Ovary (tissue), 9 donors: ENCODE results near the gene VIPR2. TPM values are rescaled to one million over a fixed set of nuclear protein-coding genes. Genes with fewer than 3 reads are reported as not detected.
"Not testable (repeated sequence)": the region's sequence is repeated elsewhere in the genome, so short reads cannot be mapped to it uniquely, and the experiment has no call there.

ENCODE experiments used
- DNase-seq, 5 donors: peaks; one replicate each; pipeline ENCODE4 v3.0.0-alpha.2; 2019 to 2020
- H3K27ac ChIP-seq, 2 donors: fragments of 200-600 bp; one replicate each; pipeline versions ENCODE4 v1.5.1 to v1.8.0; 2019 to 2022
- H3K27me3 ChIP-seq: fragments of 200-600 bp; one replicate; pipeline ENCODE4 v1.8.0; 2022
- H3K36me3 ChIP-seq: fragments of 200-600 bp; sonication (generic); one replicate; pipeline ENCODE4 v1.5.1; 2019
- H3K4me1 ChIP-seq: one replicate; pipeline ENCODE4 v1.8.1; 2013; ENCODE audit warnings: mild to moderate bottlenecking, moderate library complexity; ENCODE audit not compliant: insufficient read depth
- H3K4me3 ChIP-seq: fragments of 200-600 bp; sonication (generic); one replicate; pipeline ENCODE4 v1.5.1; 2017
- H3K9me3 ChIP-seq, 2 donors: fragments of 200-600 bp in 1 of 2; sonication (generic) in 1 of 2; one replicate each; pipeline versions ENCODE4 v1.5.1 to v1.8.1; 2013 to 2019; ENCODE audit warnings: mild to moderate bottlenecking in 1 of 2, moderate library complexity in 1 of 2
- EP300 ChIP-seq: sonication (generic); formaldehyde crosslinking; IDR thresholded peaks from one replicate; pipeline ENCODE4 v1.6.1; 2017; ENCODE audit warnings: antibody characterized with exemption
- POLR2A ChIP-seq: fragments of 450-650 bp; IDR thresholded peaks from one replicate; pipeline ENCODE4 v1.6.1; 2017; ENCODE audit warnings: antibody characterized with exemption, mild to moderate bottlenecking, moderate library complexity
- WGBS, 3 donors: extraction: QIAGEN DNeasy Blood & Tissue Kit in 1 of 3; methylation state at CpG; one replicate each; pipeline versions ENCODE4 v1.1.5 to v1.1.7; 2013 to 2017; 5-methylcytosine and 5-hydroxymethylcytosine counted together
- intact Hi-C, 4 donors: fragments of 100-400 bp; cut with DNase I; formaldehyde crosslinking; loops; one replicate each; pipeline versions ENCODE4 v1.11.0 to v1.15.1; 2022 to 2023
- polyA plus RNA-seq, 2 donors: library from polyadenylated mRNA; stranded (reverse); fragments of 200-250 nt in 1 of 2; fragments of 350-450 nt in 1 of 2; fragmentation: Illumina TruSeq in 1 of 2; extraction: RNeasy Lipid Tissue Mini Kit (QIAGEN cat#74804) in 1 of 2; gene quantifications; one replicate each; pipeline ENCODE4 v1.2.3, GENCODE V29; 2013 to 2014
- total RNA-seq, 7 donors: library from RNA; depleted of rRNA in 2 of 7; stranded (reverse); fragments of >200 nt in 2 of 7; fragmentation: NEBNext Ultra II Directional in 3 of 7; extraction: Animal tissue kit (Norgen Biotek cat#: 25700) in 3 of 7; gene quantifications; one replicate each; pipeline versions ENCODE4 v1.1.0 to v1.2.4, GENCODE V29; 2016 to 2023
- TF ChIP-seq, protein P1 (sequence below), 3 donors: fragments of 450-650 bp in 2 of 3; fragments of 200-600 bp in 1 of 3; IDR thresholded peaks; one replicate each; pipeline versions ENCODE4 v1.5.1 to v1.8.0; 2016 to 2022; ENCODE audit warnings: antibody characterized with exemption in 3 of 3, mild to moderate bottlenecking in 1 of 3
- donor health status: DM: no; HTN: no; CAD: no; lungs with moderate emphysema.
- donor health status: DM: no; HTN: no; CAD: no.
- donor health status: Bipolar disorder and iron deficiency.
- donor health status: DM: yes; HTN: yes; CAD: no.
- donor health status: DM: no; HTN: no; CAD: no.
- donor health status: DM: yes; HTN: yes; CAD: no.

VIPR2 gene
- total and polyA plus RNA-seq, 9 donors, result 3.6 to 18.0 (median 9.0) TPM

DNA sequence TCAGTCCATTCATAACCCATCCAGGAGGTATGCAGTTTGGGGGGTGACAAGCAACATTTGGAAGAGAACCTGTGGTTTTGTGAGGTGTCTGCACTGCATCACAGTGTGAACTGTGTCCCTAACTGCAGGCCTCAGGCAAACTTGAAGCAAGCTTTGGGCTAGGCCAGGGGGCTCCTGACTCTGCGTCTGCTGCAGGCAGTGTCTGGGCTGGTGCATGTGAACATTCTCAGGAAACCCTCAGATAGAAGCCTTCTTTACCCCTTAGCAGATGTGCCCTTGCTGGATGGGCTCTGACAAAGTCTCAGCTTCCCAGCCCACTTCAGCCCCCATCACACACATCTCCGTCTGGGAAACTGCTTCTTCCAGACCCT is 61.0 kb downstream of the VIPR2 start:
- TF ChIP-seq, protein P1, sequence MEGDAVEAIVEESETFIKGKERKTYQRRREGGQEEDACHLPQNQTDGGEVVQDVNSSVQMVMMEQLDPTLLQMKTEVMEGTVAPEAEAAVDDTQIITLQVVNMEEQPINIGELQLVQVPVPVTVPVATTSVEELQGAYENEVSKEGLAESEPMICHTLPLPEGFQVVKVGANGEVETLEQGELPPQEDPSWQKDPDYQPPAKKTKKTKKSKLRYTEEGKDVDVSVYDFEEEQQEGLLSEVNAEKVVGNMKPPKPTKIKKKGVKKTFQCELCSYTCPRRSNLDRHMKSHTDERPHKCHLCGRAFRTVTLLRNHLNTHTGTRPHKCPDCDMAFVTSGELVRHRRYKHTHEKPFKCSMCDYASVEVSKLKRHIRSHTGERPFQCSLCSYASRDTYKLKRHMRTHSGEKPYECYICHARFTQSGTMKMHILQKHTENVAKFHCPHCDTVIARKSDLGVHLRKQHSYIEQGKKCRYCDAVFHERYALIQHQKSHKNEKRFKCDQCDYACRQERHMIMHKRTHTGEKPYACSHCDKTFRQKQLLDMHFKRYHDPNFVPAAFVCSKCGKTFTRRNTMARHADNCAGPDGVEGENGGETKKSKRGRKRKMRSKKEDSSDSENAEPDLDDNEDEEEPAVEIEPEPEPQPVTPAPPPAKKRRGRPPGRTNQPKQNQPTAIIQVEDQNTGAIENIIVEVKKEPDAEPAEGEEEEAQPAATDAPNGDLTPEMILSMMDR (IDR thresholded peaks at IDR 0.05), result no peak
- no peak for TF ChIP-seq EP300
- no peak for TF ChIP-seq POLR2A
- Histone ChIP-seq H3K27me3 (no peaks in the 10 kb centered on the region), H3K36me3 (no peaks in the 10 kb centered on the region), H3K9me3 (no peaks in the 10 kb centered on the region), H3K4me3 (no peak overlapping the region), H3K4me1 (no peaks in the 10 kb centered on the region), H3K27ac (no peak overlapping the region)
- intact Hi-C loops, result no loop called here
- DNase-seq, result peak in 1 of 5 donors; percentile 3
- WGBS, 3 donors, result 93 to 100% (median 97%) methylated on average over 2 of the region's 2 CpGs

GRCh38 chr7:159083001-159083697 is 61.5 kb downstream of the VIPR2 start:
- WGBS, 3 donors, result 92 to 93% (median 93%) methylated on average over 11 to 13 of the region's 13 CpGs

GRCh38 chr7:159082075-159082474 is 62.6 kb downstream of the VIPR2 start:
- H3K36me3 ChIP-seq, H3K27ac ChIP-seq, intact Hi-C loops, H3K4me1 ChIP-seq, H3K27me3 ChIP-seq, H3K9me3 ChIP-seq, DNase-seq, H3K4me3 ChIP-seq: not testable (repeated sequence)
- 92 to 100% (median 96%) methylated on average over 4 of the region's 5 CpGs for WGBS, 3 donors

More at GRCh38 chr7:159083001-159083697, 61.5 kb downstream of the VIPR2 start:
- no peak overlapping the region for H3K4me3 ChIP-seq
- no peak overlapping the region for H3K27ac ChIP-seq
- no peaks in the 10 kb centered on the region for H3K9me3 ChIP-seq
- no peaks in the 10 kb centered on the region for H3K4me1 ChIP-seq
- no peaks in the 10 kb centered on the region for H3K27me3 ChIP-seq
- H3K36me3 ChIP-seq, result no peaks in the 10 kb centered on the region
- peak in 1 of 5 donors; percentile 5 for DNase-seq
- TF ChIP-seq EP300 (no peak), POLR2A (no peak)
- TF ChIP-seq, protein P1 (IDR thresholded peaks at IDR 0.05), result no peak
- intact Hi-C loops, result no loop called here

GRCh38 chr7:159078911-159079270 is 65.8 kb downstream of the VIPR2 start:
- H3K9me3 ChIP-seq, result no peaks in the 10 kb centered on the region
- 94 to 95% (median 94%) methylated on average over 6 of the region's 6 CpGs for WGBS, 3 donors
- no peak for DNase-seq

More at GRCh38 chr7:159078911-159079270, 65.8 kb downstream of the VIPR2 start:
- Histone ChIP-seq H3K36me3 (no peaks in the 10 kb centered on the region), H3K27ac (no peak overlapping the region), H3K4me3 (no peak overlapping the region), H3K27me3 (no peaks in the 10 kb centered on the region), H3K4me1 (peaks cover 5% of the 10 kb centered on the region)
- TF ChIP-seq EP300 (no peak), POLR2A (no peak)
- TF ChIP-seq, protein P1 (IDR thresholded peaks at IDR 0.05), result no peak
- intact Hi-C loops, result no loop called here
